B cell (primary cell): Measurements from ENCODE around the gene COG3. TPM values are rescaled to one million over a fixed set of nuclear protein-coding genes. Genes with fewer than 3 reads are reported as not detected.
A peak's percentile ranks its signal among the peaks of the same experiment; 100 is the strongest.

Experiments
- ATAC-seq: fragments of 200-7000 bp; cut with Tn5 transposase; one replicate; pipeline ENCODE4 v1.10.0; 2021; ENCODE audit warnings: low read depth, mild to moderate bottlenecking, moderate number of reproducible peaks, moderate library complexity
- CTCF ChIA-PET: fragments of 350-600 bp; sonication (Branson Sonifier 250); formaldehyde crosslinking; loops from one replicate; lab custom pipeline; 2021; ENCODE audit warnings: antibody characterized with exemption, inconsistent platforms; lab: Charles Lee
- POLR2A ChIA-PET: fragments of 350-600 bp; sonication (Branson Sonifier 250); formaldehyde crosslinking; loops from one replicate; lab custom pipeline; 2021; ENCODE audit warnings: antibody characterized with exemption; lab: Charles Lee
- DNase-seq: peaks from one replicate; pipeline ENCODE4 v3.0.0; 2013
- H2AFZ ChIP-seq: 2 replicates; pipeline ENCODE4 v1.6.1; 2012; ENCODE audit warnings: mild to moderate bottlenecking, low read depth, low read length; ENCODE audit not compliant: insufficient read depth, poor library complexity, severe bottlenecking
- H3K27ac ChIP-seq, 2 donors: 1 replicate in 1 of 2; 2 replicates in 1 of 2; pipeline ENCODE4 v1.5.1; 2012 to 2013; ENCODE audit warnings: low read length in 2 of 2, mild to moderate bottlenecking in 2 of 2, moderate library complexity in 1 of 2
- H3K27me3 ChIP-seq, 4 experiments: fragments of 200-600 bp in 1 of 4; sonication (generic) in 1 of 4; replicated peaks in 1 of 4; 1 replicate in 2 of 4; 2 replicates in 2 of 4; pipeline versions ENCODE4 v1.6.1 to v1.7.0; 2013 to 2016; ENCODE audit warnings: low read length in 3 of 4, mild to moderate bottlenecking in 2 of 4, mixed read lengths in 1 of 4, moderate library complexity in 1 of 4; ENCODE audit not compliant: insufficient read depth in 4 of 4, control insufficient read depth in 3 of 4; ENCODE audit errors: control extremely low read depth in 1 of 4
- H3K36me3 ChIP-seq, 2 experiments: replicated peaks in 1 of 2; 1 replicate in 1 of 2; 2 replicates in 1 of 2; pipeline versions ENCODE4 v1.6.1 to v1.7.1; 2013; ENCODE audit warnings: low read length in 1 of 2; ENCODE audit not compliant: insufficient read depth in 2 of 2, control insufficient read depth in 1 of 2; ENCODE audit errors: control extremely low read depth in 1 of 2, extremely low read depth in 1 of 2
- H3K4me1 ChIP-seq, 2 donors: fragments of 200-600 bp in 1 of 2; sonication (generic) in 1 of 2; 1 replicate in 1 of 2; 2 replicates in 1 of 2; pipeline versions ENCODE4 v1.5.1 to v1.6.1; 2013 to 2017; ENCODE audit warnings: low read length in 2 of 2; ENCODE audit not compliant: control insufficient read depth in 2 of 2, insufficient read depth in 2 of 2
- H3K4me2 ChIP-seq: replicated peaks from 2 replicates; pipeline ENCODE3; 2012; ENCODE audit warnings: mild to moderate bottlenecking, low read depth, low read length; ENCODE audit not compliant: poor library complexity, severe bottlenecking
- H3K4me3 ChIP-seq, 5 experiments: fragments of 200-600 bp in 1 of 5; sonication (generic) in 1 of 5; 1 replicate in 3 of 5; 2 replicates in 2 of 5; pipeline versions ENCODE4 v1.5.1 to v1.7.0; 2011 to 2016; ENCODE audit warnings: low read length in 4 of 5, mild to moderate bottlenecking in 4 of 5, low read depth in 2 of 5, control low read depth in 1 of 5, moderate library complexity in 1 of 5; ENCODE audit not compliant: insufficient read depth in 1 of 5; ENCODE audit errors: control extremely low read depth in 1 of 5, extremely low read depth in 1 of 5
- H3K79me2 ChIP-seq: fragments of 200-600 bp; sonication (generic); one replicate; pipeline ENCODE4 v1.6.0; 2016; ENCODE audit warnings: low read length; ENCODE audit not compliant: control insufficient read depth, insufficient read depth
- H3K9ac ChIP-seq: fragments of 200-600 bp; sonication (generic); 2 replicates; pipeline ENCODE4 v1.6.1; 2017; ENCODE audit warnings: mild to moderate bottlenecking, low read length, moderate library complexity
- H3K9me3 ChIP-seq, 3 donors: one replicate each; pipeline versions ENCODE4 v1.6.1 to v1.7.1; 2013; ENCODE audit warnings: low read length in 2 of 3; ENCODE audit not compliant: control insufficient read depth in 2 of 3, insufficient read depth in 1 of 3; ENCODE audit errors: control extremely low read depth in 1 of 3
- H4K20me1 ChIP-seq: 2 replicates; pipeline ENCODE4 v1.6.0; 2012; ENCODE audit warnings: mild to moderate bottlenecking, low read length; ENCODE audit not compliant: insufficient read depth, control insufficient read depth, poor library complexity, severe bottlenecking
- H3K27ac Mint-ChIP-seq: one replicate; pipeline ENCODE4 v1.8.0; 2021; ENCODE audit warnings: mixed read lengths
- H3K27me3 Mint-ChIP-seq: one replicate; pipeline ENCODE4 v1.8.0; 2021; ENCODE audit warnings: mixed read lengths
- H3K4me1 Mint-ChIP-seq: one replicate; pipeline ENCODE4 v1.8.0; 2021; ENCODE audit warnings: mixed read lengths
- H3K4me3 Mint-ChIP-seq: one replicate; pipeline ENCODE4 v1.8.0; 2021; ENCODE audit warnings: mixed read lengths
- H3K9me3 Mint-ChIP-seq: one replicate; pipeline ENCODE4 v1.8.0; 2022; ENCODE audit warnings: mixed read lengths; ENCODE audit not compliant: insufficient read depth
- EZH2 ChIP-seq: IDR thresholded peaks from 2 replicates; pipeline ENCODE4 v1.6.1; 2012; ENCODE audit warnings: borderline replicate concordance, low read depth, mild to moderate bottlenecking, moderate library complexity, low read length; ENCODE audit not compliant: insufficient read depth, poor library complexity, severe bottlenecking
- WGBS: methylation state at CpG from one replicate; pipeline ENCODE4 v1.1.5; 2013; ENCODE audit warnings: missing lambda C conversion rate; ENCODE audit not compliant: insufficient coverage; 5-methylcytosine and 5-hydroxymethylcytosine counted together
- intact Hi-C: fragments of 100-400 bp; cut with micrococcal nuclease; formaldehyde crosslinking; loops from one replicate; pipeline ENCODE4 v1.10.0; 2022
- polyA plus RNA-seq: library from polyadenylated mRNA; depleted of rRNA; stranded (reverse); fragments of >200 nt; gene quantifications from 2 replicates; pipeline ENCODE4 v1.2.3, GENCODE V29; 2012
- total RNA-seq, 2 donors: library from RNA; stranded (reverse); fragments of 120-200 nt in 1 of 2; gene quantifications; 1 replicate in 1 of 2; 2 replicates in 1 of 2; pipeline versions ENCODE4 v1.2.3 to v1.2.4, GENCODE V29; 2013 to 2022
- TF ChIP-seq, protein P1 (sequence below): fragments of 200-600 bp; IDR thresholded peaks from one replicate; pipeline ENCODE4 v1.8.0; 2022; ENCODE audit warnings: antibody characterized with exemption, mild to moderate bottlenecking

Gene COG3
- total and polyA plus RNA-seq, 2 donors (not counting 1 experiment from before 2014, with no cell fraction given), result 29.5 to 37.3 TPM

DNA sequence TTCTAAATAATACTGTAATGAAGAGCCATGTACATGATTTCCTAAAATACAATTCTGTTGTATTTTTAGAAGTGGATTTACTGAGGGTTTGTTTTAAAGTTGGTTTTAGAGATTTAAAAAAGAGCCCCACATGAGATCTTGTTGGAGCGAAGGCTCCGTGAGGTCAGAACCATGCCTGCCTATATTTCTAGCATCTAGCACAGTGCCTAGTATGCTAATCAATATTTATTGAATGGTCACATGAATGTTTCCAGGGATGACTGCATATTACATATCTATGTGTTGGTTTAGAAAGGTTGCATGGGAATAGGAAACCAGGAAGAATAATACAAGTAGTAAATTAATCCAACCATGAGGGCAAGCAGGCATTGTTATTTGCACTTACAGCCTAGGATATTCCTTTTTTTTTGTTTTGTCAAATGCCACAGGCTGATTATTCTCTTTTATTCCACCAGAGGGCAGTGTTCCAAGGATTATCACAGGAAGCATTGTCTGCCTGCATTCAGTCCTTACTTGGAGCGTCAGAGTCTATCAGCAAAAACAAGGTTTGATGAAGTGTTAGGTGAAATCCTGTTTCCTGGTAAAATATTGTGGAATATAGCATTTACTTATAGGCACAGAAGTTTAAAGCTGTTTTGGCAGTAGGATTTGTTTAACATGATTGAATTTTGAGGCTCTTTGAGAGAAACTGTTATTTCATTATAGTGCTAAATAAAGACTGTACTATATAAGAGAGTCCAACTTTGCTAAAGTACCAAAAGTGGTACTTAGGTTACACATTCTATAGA, 46.8 kb downstream of the COG3 start:
- Histone ChIP-seq H2AFZ (no peak overlapping the region), H3K27me3 (no peaks in the 10 kb centered on the region), H3K79me2 (no peaks in the 10 kb centered on the region), H3K9me3 (no peaks in the 10 kb centered on the region), H3K4me2 (no peak overlapping the region), H4K20me1 (peaks cover 6% of the 10 kb centered on the region), H3K4me1 (peaks cover 0 to 3% of the 10 kb centered on the region in 2 donors), H3K27ac (peak overlapping the region in 1 of 2 donors; percentile 26), H3K36me3 (peaks cover 8 to 48% of the 10 kb centered on the region in 2 experiments), H3K9ac (no peak overlapping the region), H3K4me3 (no peak overlapping the region)
- Mint-ChIP-seq H3K9me3 (no peaks in the 10 kb centered on the region), H3K27ac (no peak overlapping the region), H3K27me3 (no peaks in the 10 kb centered on the region), H3K4me3 (no peak overlapping the region), H3K4me1 (peaks cover 8% of the 10 kb centered on the region)
- intact Hi-C loops, result loop anchor here (1.0 kb wide), 1 partner anchor 810 kb away; no protein-coding TSS in a partner anchor
- no CpG with 5 or more reads among the region's 3 CpGs for WGBS
- CTCF ChIA-PET, result interaction anchor here (0.5 to 1.5 kb wide), 6 partner anchors 139 to 1024 kb away, joined by 3 to 5 read pairs (median 3); no protein-coding TSS in a partner anchor
- DNase-seq, result peak; percentile 73
- peak; percentile 65 for ATAC-seq
- POLR2A ChIA-PET, result interaction anchor here (0.6 kb wide), 1 partner anchor 161 kb away, joined by 4 read pairs; no protein-coding TSS in a partner anchor
- TF ChIP-seq, protein P1, sequence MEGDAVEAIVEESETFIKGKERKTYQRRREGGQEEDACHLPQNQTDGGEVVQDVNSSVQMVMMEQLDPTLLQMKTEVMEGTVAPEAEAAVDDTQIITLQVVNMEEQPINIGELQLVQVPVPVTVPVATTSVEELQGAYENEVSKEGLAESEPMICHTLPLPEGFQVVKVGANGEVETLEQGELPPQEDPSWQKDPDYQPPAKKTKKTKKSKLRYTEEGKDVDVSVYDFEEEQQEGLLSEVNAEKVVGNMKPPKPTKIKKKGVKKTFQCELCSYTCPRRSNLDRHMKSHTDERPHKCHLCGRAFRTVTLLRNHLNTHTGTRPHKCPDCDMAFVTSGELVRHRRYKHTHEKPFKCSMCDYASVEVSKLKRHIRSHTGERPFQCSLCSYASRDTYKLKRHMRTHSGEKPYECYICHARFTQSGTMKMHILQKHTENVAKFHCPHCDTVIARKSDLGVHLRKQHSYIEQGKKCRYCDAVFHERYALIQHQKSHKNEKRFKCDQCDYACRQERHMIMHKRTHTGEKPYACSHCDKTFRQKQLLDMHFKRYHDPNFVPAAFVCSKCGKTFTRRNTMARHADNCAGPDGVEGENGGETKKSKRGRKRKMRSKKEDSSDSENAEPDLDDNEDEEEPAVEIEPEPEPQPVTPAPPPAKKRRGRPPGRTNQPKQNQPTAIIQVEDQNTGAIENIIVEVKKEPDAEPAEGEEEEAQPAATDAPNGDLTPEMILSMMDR, result peak; percentile 95
- TF ChIP-seq EZH2, result no peak

DNA sequence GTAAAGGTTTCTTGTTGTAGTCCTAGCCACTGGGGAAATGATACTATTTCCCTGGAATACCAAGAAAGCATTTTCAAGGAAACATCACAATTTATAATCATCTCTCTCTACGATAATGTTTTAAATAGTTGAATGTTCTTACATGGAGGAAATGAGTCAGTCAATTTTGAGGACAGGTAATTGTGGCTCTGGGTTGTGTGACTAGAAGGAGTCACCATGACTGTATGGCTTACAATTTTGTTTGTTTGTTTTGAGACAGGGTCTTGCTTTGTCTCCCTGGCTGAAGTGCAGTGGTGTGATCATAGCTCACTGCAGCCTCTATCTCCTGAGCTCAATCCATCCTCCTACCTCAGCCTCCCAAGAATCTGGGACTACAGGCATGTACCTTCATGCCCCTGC, 47.4 kb downstream of the COG3 start:
- peak overlapping the region in 1 of 2 donors; percentile 18 for H3K27ac ChIP-seq
- no peak for TF ChIP-seq EZH2
- TF ChIP-seq, protein P1, result no peak
- H3K79me2 ChIP-seq, result no peaks in the 10 kb centered on the region
- Mint-ChIP-seq H3K4me3 (no peak overlapping the region), H3K27ac (no peak overlapping the region), H3K27me3 (no peaks in the 10 kb centered on the region), H3K9me3 (no peaks in the 10 kb centered on the region), H3K4me1 (peaks cover 8% of the 10 kb centered on the region)
- peaks cover 8 to 51% of the 10 kb centered on the region in 2 experiments for H3K36me3 ChIP-seq
- POLR2A ChIA-PET, result interaction anchor here (0.6 kb wide), 1 partner anchor 162 kb away, joined by 4 read pairs; no protein-coding TSS in a partner anchor
- peaks cover 0 to 3% of the 10 kb centered on the region in 2 donors for H3K4me1 ChIP-seq
- H3K4me3 ChIP-seq, result no peak overlapping the region
- ATAC-seq, result no peak
- no peaks in the 10 kb centered on the region for H3K9me3 ChIP-seq
- DNase-seq, result no peak
- intact Hi-C loops, result no loop called here
- CTCF ChIA-PET, result interaction anchor here (0.5 to 1.2 kb wide), 4 partner anchors 776 to 1024 kb away, joined by 3 to 5 read pairs (median 3); no protein-coding TSS in a partner anchor
- no peak overlapping the region for H2AFZ ChIP-seq
- WGBS, result no CpG with 5 or more reads among the region's 1 CpG
- H4K20me1 ChIP-seq, result peaks cover 6% of the 10 kb centered on the region
- H3K9ac ChIP-seq, result no peak overlapping the region
- H3K27me3 ChIP-seq, result no peaks in the 10 kb centered on the region
- H3K4me2 ChIP-seq, result no peak overlapping the region
